Superior temporal gyrus (tissue), 1 donor: Measurements from ENCODE around the gene LURAP1L.

Experiments
- DNase-seq: peaks from one replicate; pipeline ENCODE4 v3.0.0-alpha.2; 2016; ENCODE audit errors: extremely low spot score

Gene LURAP1L, protein sequence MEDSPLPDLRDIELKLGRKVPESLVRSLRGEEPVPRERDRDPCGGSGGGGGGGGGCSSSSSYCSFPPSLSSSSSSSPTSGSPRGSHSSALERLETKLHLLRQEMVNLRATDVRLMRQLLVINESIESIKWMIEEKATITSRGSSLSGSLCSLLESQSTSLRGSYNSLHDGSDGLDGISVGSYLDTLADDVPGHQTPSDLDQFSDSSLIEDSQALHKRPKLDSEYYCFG

DNA sequence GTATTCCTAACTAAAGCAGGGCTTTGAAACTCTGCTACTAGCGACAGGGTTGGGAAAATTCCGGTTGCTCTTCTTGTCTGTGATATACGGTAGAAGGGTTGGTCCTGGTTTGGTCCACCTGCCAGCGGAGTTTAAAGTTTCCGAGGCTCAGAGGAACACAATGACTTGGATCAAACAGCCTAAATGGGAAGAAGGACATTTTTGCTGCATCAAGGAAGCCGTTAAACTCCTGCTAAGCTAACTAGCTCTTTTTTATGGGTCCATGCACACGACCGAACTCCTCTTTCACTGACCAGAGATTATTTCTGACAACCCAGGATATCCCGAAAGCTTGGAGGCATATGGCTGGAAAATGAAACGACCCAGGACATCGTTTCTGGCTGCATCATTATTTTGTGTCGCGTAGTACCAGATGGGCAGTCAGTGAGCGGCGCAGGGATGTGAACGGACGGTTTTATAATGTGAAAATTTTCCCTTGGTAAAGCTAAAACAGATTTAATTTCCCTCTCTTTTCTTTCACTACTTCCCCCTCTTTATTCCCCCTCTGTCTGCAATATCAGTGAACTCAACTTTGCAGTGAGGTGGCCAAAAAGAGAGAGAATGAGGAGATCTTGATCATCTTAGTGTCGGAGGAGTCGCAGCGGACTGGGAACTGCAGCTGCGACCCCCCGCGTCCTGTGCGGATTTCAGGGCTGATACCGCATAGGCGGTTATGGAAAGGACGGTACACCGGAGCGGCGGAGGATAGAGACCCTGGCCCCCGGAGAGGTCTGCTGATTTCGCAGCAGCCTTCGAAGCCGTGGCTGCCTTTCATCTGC lies at the start of gene LURAP1L:
Gene LURAP1L (plus strand): TSS at position 160 of the 818 bp plus-strand sequence. CDS start 696 bp downstream, outside the sequence.
- peak; percentile 91 for DNase-seq

DNA sequence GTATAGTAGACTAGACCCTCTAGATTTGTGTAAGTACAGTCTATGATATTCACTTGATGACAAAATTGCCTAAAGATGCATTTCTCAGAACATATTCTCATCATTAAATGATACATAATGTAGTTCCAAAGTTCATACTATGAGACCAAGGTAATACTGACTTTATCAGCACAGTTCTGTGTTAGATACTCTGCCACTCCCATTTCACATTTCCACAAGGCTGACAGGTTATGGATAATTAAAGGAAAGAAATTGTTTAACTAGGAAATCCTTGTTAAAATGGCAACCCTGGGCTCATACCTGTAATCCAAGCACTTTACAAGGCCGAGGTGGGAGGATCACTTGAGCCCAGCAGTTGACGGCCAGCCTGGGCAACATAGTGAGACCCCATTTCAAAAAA lies 48.0 kb upstream of the LURAP1L start:
- DNase-seq = no peak

DNA sequence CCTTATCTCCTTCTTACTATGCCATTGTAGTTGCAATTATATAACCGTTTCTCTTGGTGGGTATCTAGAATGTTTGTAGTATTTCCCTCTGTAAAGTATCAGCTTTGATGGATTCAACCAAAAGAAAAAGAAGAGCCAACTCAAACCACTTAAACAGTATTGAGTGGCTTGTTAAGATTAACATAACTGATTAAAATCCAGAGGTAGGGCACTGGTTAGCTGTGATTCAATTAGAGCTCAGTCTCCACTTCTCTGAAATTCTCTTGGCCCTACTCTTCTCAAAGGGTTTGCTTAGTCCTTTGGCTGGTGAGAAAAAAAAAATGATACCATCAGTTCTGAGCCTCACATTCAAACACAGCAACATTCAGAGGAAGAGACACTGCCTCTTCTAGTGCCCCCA lies 44.6 kb upstream of the LURAP1L start:
- no peak for DNase-seq

DNA sequence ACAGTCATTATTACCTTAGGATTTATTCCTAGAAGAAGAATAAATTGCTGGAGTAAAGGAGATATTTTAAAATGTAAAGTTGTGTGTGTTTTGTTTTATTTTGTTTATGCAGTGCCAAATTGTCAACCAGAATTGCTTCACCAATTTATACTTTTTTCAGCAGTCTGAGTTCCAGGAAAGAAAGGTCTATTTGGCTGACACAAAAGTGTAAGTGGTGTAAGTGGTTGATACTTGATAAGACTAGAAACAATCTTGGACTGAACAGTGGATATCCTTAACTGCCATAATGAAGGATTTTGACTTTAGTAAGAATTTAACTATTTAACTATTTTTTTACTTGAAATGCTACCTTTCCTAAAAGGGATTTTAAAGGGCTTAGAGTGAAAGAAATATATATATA lies 43.9 kb upstream of the LURAP1L start:
- DNase-seq = no peak

DNA sequence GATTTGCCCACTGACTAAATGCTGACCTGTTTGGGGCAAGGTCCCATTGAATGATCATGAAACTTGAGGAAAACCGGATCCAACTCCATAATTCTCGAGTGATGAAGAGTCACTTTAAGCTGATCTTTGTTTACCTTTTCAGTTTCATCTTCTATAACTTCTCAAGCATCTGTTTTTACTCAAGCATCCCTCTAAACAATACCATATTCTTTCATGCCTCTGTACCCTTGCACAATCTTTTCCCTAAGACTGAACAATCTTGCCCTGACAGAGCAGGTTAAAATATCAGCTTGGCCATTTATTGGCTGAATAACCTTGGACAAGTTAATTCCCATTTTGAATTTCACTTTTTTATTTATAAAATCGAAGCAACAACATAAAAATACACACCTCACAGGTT lies 41.8 kb upstream of the LURAP1L start:
- no peak for DNase-seq

DNA sequence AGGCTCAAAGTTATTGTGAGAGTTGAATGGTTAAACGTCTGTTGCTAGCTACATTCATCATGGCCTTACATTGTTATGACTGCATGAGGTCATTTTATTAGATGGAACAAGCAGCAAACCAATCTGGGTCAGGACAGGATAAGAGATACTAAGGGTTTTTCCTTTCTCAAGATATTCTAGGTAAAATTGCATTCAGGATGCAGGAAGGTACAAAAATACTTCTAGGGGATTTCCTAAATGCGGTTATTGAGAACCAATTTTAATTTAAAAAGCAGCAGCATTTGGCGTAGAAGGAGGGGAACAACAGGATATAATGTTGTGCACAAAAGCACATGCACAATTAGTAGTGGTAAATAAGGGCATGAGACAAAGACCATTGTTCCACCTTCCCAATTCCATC lies 39.2 kb upstream of the LURAP1L start:
- no peak for DNase-seq

DNA sequence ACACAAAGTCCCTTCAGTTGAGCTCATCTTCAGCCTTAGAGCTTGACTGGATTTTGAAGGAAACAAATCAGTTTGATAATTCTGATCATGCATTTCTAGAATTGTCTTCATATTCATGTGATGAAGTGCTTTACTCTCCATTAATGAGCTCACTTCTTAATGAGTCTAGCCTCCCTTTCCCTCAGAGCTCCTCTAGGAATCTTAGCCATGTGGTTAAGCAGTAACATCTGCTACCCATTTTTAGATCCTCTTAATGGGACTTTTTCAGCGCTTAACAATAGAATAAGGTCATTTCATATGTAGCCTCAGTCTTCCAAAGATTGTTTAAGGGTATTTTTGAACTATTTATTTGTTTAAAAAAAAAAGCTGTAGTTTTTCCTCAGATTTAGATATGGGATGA lies 36.9 kb upstream of the LURAP1L start:
- DNase-seq = no peak

DNA sequence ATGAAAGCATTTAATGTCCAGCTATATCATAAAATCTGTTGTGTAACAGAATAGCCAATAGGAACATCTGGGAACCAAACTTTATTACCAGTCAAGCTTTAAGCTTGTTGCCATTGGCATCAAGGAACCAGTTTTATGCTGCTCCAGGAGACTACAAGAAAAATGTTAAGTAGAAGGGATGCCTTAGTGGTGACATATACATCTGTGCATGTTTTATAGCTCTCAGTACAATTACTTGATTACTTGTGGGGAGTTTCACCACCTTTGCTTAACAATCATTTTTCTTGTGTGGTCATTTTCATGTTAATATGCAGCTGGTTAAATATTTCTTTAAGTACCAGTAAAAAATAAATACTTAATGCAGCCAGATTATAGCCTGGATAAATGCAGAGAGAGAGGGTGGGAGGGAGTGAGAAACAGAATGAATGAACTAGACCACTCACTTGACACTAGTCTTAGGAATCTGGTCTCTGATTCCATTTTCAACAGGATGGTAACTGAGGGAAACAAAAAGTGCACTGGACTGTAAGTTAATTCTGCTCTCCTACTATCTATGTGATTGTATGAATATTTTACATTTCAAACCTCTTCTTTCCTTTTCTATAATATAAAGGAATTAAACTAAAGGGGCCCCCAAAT lies 35.7 kb upstream of the LURAP1L start:
- DNase-seq = no peak

DNA sequence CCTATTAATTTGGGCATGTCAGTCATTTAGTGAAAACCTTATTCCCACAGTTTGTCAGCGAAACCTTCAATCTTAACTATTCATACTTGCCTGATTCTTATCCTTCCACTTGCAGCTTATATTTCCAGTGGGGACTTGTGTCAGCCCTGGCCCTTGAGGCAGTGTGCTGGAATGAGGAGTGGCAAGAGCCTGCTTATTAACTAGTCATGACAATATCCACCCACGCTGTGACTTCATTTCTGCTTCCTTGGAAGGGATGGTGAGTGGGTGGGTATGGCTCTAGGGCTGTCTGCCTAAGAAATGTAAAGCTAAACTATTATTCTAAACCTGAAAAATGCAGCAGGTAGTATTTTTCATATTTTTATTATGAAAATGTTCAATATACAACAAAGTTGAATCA lies 34.0 kb upstream of the LURAP1L start:
- DNase-seq = no peak

DNA sequence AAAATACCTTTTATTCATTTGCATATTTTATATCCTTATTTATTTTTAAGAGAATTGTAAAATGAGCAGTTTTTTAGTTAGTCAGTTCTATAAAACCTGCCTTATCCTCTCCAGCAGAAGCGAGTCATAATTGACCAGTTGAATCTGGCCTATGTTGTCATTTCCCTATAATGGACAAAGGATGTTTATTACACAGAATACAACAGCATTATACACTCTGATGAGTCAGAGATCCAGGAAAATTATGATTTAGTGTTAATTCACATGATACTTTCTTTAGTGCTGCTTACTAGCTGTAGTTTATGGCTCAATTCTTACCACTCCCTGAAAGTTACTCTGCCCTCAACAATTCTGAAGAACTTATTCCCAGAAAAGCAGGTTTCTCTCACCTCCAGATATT lies 26.8 kb upstream of the LURAP1L start:
- DNase-seq = no peak

DNA sequence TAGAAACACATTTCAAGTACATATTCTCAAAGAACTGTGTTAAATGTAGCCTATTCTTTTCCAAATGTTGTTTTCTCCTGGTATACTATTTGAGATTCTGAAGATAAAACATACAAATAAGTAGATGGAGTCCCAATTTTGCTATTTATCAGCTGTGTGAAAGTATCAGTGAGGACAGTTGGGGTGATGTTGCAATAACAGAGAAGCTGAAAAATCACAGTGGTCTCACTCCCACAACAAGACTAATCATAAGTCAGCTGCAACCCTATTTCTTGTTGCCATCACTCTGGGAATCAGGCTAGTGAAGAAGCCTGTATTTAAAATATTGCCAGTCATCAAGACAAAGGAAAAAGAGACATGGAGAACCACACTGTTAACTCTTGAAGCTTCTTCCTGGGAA lies 25.9 kb upstream of the LURAP1L start:
- no peak for DNase-seq

DNA sequence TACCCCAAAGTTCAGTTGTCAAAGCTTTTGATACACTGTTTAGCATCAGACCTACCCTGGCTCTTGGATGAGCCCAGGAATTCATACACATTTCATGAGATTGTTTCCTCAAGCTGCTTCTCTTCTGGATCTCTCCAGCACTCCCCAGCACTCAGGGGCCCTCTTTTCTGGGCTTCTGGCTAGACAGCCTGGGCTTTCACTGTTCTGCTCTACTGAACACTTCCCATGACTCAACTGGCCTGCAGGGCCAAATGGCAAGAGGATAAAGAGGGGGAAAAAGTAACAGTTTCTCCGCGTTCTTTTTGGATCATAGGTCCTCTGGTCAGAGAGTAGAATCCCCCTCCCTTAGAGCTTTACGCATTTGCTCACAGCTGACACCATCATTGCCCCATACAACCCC lies 20.9 kb upstream of the LURAP1L start:
- no peak for DNase-seq

DNA sequence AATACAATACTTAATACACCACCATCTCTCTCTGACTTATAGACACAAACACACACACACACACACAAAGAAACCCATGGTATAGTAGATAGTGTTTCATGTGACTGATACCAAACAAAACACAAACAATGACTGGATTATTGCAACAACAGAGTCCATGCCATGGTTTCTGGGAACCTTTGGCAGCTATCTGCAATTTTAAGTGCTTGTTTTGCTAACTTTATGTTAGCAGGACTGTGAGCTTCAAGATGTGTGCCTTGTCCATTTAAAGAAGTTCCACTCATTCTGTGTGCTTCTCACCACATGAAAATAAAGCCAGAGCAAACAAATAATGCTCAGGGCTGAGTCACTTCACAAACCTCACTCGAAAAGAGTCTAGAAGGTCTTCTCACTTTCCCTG lies 15.1 kb upstream of the LURAP1L start:
- DNase-seq = peak; percentile 76

DNA sequence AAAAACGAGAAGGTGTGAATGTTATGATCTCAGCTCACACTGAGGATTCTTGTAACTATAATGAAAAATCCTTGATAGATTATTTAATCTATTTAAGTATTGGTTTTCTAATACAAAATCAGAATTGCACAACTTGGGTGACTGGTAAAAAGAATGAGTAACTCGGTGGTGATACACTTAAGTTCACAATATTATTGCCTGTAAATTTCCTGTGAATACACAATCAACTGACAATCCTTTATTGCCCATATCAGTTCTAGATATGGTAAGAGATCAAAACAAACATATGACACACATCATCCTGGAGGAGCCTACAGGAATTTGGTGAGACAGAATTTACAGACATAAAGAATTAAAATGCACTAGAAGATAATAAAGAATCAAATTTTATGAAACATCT lies 14.1 kb upstream of the LURAP1L start:
- no peak for DNase-seq

DNA sequence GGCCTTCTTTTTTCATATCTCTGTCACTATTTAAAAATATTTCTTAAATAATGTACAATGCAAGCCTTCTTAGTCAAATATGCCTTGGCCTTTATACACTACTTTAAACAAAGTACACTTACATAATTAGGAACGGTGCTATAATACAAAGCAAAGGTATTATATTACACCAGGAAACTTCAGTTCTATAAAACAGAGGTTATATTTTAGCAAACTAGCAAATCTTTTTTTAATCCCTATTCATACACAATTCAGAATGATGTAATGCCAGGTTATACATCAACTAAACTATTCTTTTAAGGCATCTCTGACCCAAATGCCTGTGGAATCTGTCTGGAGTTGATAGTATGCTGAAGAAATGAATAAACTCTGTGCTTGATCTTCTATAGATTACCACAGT lies 10.7 kb upstream of the LURAP1L start:
- DNase-seq = no peak

DNA sequence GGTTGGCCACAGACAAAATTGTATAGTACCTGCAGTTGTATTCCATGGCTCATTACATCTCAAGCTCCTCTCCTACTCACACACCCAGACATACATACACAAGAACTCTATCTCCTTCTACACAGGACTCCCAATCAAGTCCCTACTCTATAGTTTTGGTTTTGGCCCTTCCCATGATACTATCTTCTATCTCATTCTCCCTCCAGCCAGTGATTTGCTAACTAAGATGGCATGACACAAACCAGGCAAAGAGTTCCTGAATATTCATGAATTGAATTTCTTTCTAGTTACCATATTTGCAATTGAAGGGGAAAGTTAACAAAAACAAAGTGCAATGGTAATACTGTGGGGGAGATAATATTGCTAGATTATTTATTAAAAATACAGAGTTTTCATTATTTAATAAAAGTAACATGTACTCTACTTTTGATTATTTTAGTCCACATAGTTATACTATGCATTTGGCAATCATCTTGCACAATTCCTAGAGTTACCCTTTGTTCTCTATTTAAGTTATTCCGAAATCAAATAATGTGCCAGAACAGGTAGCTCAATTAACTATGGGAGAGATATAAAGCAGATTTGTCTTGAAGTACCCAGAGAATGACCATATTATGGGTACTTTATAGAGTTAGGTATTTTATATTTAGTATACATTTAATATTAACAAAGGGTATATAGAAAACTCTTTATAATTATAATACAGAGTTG lies 9.6 kb upstream of the LURAP1L start:
- no peak for DNase-seq

DNA sequence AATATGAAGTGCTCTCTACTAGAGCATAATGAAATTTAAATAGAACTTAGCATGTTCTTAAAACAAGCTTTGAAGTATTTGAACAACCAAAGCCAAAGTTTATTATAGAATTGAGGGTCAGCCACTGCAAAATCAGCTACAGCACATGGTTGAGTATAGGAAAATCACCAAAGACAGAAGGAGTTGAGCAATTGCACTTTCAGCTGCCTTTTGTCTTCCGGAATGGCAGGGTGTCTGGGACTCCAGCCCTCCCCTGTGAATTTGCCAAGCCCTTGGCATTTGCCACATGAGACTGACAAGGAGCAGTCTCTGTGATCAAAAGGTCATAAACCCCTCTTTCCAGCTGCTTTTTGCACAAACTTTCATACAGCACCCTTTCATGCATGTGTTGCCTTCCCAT lies 8.5 kb upstream of the LURAP1L start:
- no peak for DNase-seq

DNA sequence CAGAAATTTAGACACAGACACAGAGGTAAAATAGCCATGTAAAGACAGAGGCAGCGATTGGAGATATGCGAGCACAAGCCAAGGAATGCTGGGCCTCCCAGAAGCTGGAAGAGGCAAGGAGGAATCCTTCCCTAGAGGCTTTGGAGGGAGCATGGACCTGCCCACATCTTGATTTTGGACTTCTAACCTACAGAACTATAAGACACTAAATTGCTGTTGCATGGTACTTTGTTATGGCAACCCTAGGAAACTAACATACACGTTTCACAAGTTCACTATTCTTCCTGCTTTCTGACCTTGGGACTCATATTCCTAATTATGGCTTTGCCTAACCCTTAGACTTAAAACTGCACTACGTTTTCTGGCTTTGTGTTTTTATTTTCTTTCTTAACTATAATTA lies 4.6 kb upstream of the LURAP1L start:
- no peak for DNase-seq

DNA sequence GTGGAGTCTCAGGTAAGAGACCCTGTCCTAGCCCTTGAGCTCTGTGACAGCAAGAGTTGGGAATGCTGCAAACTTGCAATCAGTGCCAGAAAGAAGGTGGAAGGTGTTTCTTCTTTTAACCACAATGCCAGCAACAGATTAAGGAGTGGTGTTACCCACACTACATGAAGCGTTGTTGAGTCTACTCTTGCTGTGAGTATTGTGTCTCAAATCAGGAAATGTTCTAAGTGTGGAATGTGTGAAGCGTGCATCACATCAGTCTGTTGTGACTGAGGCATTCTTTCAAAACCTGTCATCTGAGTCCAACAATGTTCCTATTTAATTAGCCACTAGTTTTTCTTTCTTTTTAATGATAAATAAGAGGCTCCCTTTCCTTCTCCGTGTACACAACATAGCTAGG lies 2.9 kb upstream of the LURAP1L start:
- DNase-seq = no peak

DNA sequence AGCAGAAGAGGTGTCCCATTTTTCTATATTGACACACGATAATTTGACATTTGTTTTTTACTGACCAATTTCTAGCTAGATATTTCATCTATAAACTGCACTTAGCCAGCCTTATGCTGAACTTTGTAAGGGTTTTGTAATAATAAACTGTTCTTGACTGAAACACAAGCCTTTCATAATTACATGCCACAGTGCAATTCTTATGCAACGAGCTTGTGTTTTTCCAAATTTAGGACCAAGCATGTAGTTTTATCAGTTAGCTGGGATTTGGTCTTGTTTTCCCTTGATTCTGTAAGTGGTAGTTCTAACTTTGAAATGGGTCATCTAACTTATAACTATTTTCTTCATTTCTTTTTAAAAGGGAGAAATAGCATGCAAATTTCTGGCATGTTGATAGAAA lies 1.3 kb upstream of the LURAP1L start:
- no peak for DNase-seq

DNA sequence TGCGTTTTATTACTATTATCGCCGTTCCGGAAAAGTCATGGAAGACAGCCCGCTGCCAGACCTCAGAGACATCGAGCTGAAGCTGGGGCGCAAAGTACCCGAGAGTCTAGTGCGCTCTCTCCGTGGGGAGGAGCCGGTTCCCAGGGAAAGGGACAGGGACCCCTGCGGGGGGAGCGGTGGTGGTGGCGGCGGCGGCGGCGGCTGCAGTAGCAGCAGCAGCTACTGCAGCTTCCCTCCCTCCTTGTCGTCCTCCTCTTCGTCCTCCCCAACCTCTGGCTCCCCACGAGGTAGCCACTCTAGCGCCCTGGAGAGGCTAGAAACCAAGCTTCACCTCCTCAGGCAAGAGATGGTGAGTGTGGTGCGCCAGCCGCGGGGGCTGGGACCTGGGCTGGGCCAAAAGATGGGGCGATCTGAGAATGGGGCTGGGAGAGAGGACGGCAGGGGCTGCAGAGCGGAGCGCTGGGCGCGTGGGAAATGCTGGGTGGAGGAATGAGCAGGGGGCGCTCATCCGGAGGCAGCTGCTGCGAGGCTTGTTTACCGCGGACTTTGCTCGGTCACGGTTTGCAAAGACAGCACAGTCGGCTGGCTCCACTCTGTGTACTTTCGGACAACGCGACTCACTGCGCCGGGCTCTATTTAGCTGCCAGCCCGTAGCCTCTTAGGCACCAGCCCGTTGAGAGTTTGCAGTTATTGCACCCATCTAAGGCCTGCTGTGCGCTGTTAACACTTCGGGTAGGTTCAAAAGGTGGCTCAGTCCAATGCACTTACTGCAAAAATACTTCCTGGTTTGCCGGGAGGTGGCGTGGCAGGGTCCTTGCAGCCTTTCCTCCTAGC lies 1.1 kb downstream of the LURAP1L start:
- DNase-seq = no peak
